Measurements from ENCODE around the gene CPED1. TPM values are rescaled to one million over a fixed set of nuclear protein-coding genes. Genes with fewer than 3 reads are reported as not detected.
A peak's percentile ranks its signal among the peaks of the same experiment; 100 is the strongest.

CPED1 gene
- polyA plus RNA-seq, 1 experiment = 52.0 TPM

- POLR2A ChIA-PET = interaction anchor here (0.8 to 1.6 kb wide), 2 partner anchors 61 to 73 kb away, joined by 3 to 4 read pairs; partner anchors contain the start of gene ING3
- CTCF ChIA-PET = interaction anchor here (0.6 to 1.8 kb wide), 4 partner anchors 11 to 58 kb away, joined by 3 to 9 read pairs (median 4); no protein-coding TSS in a partner anchor
These were observed 35.4 kb downstream of the CPED1 start for GRCh38 chr7:121023683-121024511.

DNA sequence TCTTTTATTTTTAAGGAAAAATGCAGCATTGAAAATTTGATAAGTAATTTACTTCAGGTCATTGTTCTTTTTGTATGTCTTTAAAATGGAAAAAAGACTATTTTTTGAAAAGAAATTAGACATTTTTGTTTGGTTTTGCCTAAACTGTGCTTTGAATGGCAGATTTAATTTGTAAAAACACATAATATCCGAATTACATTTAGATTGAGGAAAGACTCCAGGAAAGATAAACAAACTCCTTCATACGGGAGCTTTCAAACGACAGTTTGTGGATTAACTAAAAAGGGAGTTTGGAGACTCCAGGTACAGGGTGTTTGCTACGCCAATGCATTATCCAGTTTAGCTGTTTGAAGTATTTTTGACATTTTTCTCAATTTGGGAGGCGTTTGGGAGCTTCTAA lies 36.1 kb downstream of the CPED1 start:
- POLR2A ChIA-PET = interaction anchor here (0.8 to 1.6 kb wide), 2 partner anchors 60 to 74 kb away, joined by 3 to 4 read pairs; partner anchors contain the start of gene ING3
- DNase-seq (ENCODE audit: low read depth, low spot score) = no peak
- H3K9me3 ChIP-seq (ENCODE audit: control insufficient read depth, insufficient read depth, low read length) = no peaks in the 10 kb centered on the region; the same call in 1 of the 2 replicates
- H3K27ac ChIP-seq (ENCODE audit: low read depth, low read length) = no peak overlapping the region
- no peak overlapping the region for H3K4me3 ChIP-seq (ENCODE audit: low read depth, low read length)
- CTCF ChIA-PET = interaction anchor here (0.6 to 1.8 kb wide), 4 partner anchors 10 to 57 kb away, joined by 3 to 9 read pairs (median 4); no protein-coding TSS in a partner anchor
- TF ChIP-seq, protein P1, sequence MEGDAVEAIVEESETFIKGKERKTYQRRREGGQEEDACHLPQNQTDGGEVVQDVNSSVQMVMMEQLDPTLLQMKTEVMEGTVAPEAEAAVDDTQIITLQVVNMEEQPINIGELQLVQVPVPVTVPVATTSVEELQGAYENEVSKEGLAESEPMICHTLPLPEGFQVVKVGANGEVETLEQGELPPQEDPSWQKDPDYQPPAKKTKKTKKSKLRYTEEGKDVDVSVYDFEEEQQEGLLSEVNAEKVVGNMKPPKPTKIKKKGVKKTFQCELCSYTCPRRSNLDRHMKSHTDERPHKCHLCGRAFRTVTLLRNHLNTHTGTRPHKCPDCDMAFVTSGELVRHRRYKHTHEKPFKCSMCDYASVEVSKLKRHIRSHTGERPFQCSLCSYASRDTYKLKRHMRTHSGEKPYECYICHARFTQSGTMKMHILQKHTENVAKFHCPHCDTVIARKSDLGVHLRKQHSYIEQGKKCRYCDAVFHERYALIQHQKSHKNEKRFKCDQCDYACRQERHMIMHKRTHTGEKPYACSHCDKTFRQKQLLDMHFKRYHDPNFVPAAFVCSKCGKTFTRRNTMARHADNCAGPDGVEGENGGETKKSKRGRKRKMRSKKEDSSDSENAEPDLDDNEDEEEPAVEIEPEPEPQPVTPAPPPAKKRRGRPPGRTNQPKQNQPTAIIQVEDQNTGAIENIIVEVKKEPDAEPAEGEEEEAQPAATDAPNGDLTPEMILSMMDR (IDR thresholded peaks at IDR 0.05; ENCODE audit: low read depth, low read length) = no peak
- no peaks in the 10 kb centered on the region for H3K27me3 ChIP-seq (ENCODE audit: control insufficient read depth, insufficient read depth, low read length)

More at GRCh38 chr7:121023683-121024511, 35.4 kb downstream of the CPED1 start:
- Histone ChIP-seq H3K9me3 (ENCODE audit: control insufficient read depth, insufficient read depth, low read length) (no peaks in the 10 kb centered on the region; the same call in 1 of the 2 replicates), H3K4me3 (ENCODE audit: low read depth, low read length) (peak overlapping the region; percentile 8; the same call in 1 of the 2 replicates), H3K27me3 (ENCODE audit: control insufficient read depth, insufficient read depth, low read length) (no peaks in the 10 kb centered on the region), H3K27ac (ENCODE audit: low read depth, low read length) (peak overlapping the region; percentile 22)
- no peak for DNase-seq (ENCODE audit: low read depth, low spot score)
- TF ChIP-seq, protein P1 (IDR thresholded peaks at IDR 0.05; ENCODE audit: low read depth, low read length) = no peak

GRCh38 chr7:121026159-121026558 lies 37.6 kb downstream of the CPED1 start:
- CTCF ChIA-PET = interaction anchor here (0.6 to 1.1 kb wide), 2 partner anchors 27 to 59 kb away, joined by 3 to 4 read pairs; no protein-coding TSS in a partner anchor
- Histone ChIP-seq H3K27me3 (ENCODE audit: control insufficient read depth, insufficient read depth, low read length) (no peaks in the 10 kb centered on the region), H3K4me3 (ENCODE audit: low read depth, low read length) (no peak overlapping the region), H3K27ac (ENCODE audit: low read depth, low read length) (no peak overlapping the region), H3K9me3 (ENCODE audit: control insufficient read depth, insufficient read depth, low read length) (no peaks in the 10 kb centered on the region; the same call in 1 of the 2 replicates)
- DNase-seq (ENCODE audit: low read depth, low spot score) = no peak
- TF ChIP-seq, protein P1 (IDR thresholded peaks at IDR 0.05; ENCODE audit: low read depth, low read length) = no peak
- POLR2A ChIA-PET = interaction anchor here (0.6 to 0.7 kb wide), 3 partner anchors 24 to 174 kb away, joined by 4 to 5 read pairs (median 4); partner anchors contain the start of gene ING3

DNA sequence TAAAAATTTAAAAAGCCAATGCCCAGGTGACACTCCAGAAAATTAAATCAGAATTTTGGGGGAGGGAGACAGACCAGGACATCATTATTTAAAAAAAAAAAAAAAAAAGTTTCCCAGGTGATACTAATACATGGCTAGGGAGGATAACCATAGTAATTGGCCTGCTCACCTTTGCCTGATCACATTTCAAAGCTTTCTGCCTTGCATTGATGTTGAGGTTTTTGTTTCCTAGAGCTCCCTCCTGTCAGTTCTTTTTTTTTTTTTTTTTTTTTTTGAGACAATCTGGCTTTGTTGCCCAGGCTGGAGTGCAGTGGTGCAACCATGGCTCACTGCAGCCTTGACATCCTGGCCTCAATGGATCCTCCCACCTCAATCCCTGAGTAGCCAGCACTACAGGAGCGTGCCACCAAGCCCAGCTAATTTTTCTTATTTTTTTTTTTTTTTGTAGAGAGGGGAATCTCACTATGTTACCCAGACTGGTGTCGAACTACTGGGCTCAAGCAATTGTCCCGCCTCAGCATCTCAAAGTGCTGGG lies 38.1 kb downstream of the CPED1 start:
- no peak for DNase-seq (ENCODE audit: low read depth, low spot score)
- no peak overlapping the region for H3K27ac ChIP-seq (ENCODE audit: low read depth, low read length)
- TF ChIP-seq, protein P1 (IDR thresholded peaks at IDR 0.05; ENCODE audit: low read depth, low read length) = no peak
- ChIA-PET CTCF (interaction anchor here (0.6 to 1.3 kb wide), 4 partner anchors 28 to 58 kb away, joined by 3 to 6 read pairs (median 4); no protein-coding TSS in a partner anchor), POLR2A (interaction anchor here (0.6 to 0.7 kb wide), 3 partner anchors 24 to 175 kb away, joined by 4 to 5 read pairs (median 4); partner anchors contain the start of gene ING3)
- H3K4me3 ChIP-seq (ENCODE audit: low read depth, low read length) = no peak overlapping the region
- no peaks in the 10 kb centered on the region for H3K27me3 ChIP-seq (ENCODE audit: control insufficient read depth, insufficient read depth, low read length)
- no peaks in the 10 kb centered on the region; the same call in 1 of the 2 replicates for H3K9me3 ChIP-seq (ENCODE audit: control insufficient read depth, insufficient read depth, low read length)

Data from AG04450 (cell line).